Measurements from ENCODE around the gene FER.

GRCh38 chr5:109005297-109006009 is 257.8 kb downstream of the FER start:
- TF ChIP-seq YY1 (IDR thresholded peaks at IDR 0.05; ENCODE audit: low read depth) = no peak
- TF ChIP-seq REST (IDR thresholded peaks at IDR 0.05; ENCODE audit: low read depth, low read length) = no peak
- no peak for TF ChIP-seq CTCF (IDR thresholded peaks at IDR 0.05)
- TF ChIP-seq FOXM1 (IDR thresholded peaks at IDR 0.05; ENCODE audit: low read depth) = no peak
- no peak for TF ChIP-seq SIN3A (IDR thresholded peaks at IDR 0.05; ENCODE audit: borderline replicate concordance, low read depth, low read length)
- TF ChIP-seq EP300 (IDR thresholded peaks at IDR 0.05; ENCODE audit: borderline replicate concordance in 1 of 2, low read depth in 1 of 2, low read length in 1 of 2) = no peak
- TF ChIP-seq PBX3 (IDR thresholded peaks at IDR 0.05) = no peak
- TF ChIP-seq RFX5 (IDR thresholded peaks at IDR 0.05; ENCODE audit: low read length) = no peak
- no peak for TF ChIP-seq CHD2 (IDR thresholded peaks at IDR 0.05; ENCODE audit: low read length, partially characterized antibody)
- TF ChIP-seq MEF2A (IDR thresholded peaks at IDR 0.05; ENCODE audit: borderline replicate concordance, low read depth) = no peak
- no peak for TF ChIP-seq GABPA (IDR thresholded peaks at IDR 0.05; ENCODE audit: low read depth)
- no peak for TF ChIP-seq JUND (IDR thresholded peaks at IDR 0.05)
